GM21737 (cell line): Measurements from ENCODE around the gene NACC2.
"Not testable (repeated sequence)": the region's sequence is repeated elsewhere in the genome, so short reads cannot be mapped to it uniquely, and the experiment has no call there.

Experiments
- ATAC-seq: cut with Tn5 transposase; IDR thresholded peaks from one replicate; pipeline ENCODE4 v1.9.1; 2021; ENCODE audit warnings: mild to moderate bottlenecking, moderate library complexity; ENCODE audit not compliant: unreplicated experiment

The NACC2 gene

GRCh38 chr9:136048560-136049411 lies 46.3 kb downstream of the NACC2 start:
- no peak for ATAC-seq

GRCh38 chr9:136047775-136048559 lies 47.1 kb downstream of the NACC2 start:
- no peak for ATAC-seq

- ATAC-seq: no peak
Measured at GRCh38 chr9:136047076-136047774, 47.9 kb downstream of the NACC2 start.

- ATAC-seq: no peak
Measured at GRCh38 chr9:136046554-136046920, 48.6 kb downstream of the NACC2 start.

- ATAC-seq: no peak
Measured at GRCh38 chr9:136045595-136046553, 49.2 kb downstream of the NACC2 start.

- ATAC-seq: no peak
Measured at GRCh38 chr9:136044971-136045594, 50.0 kb downstream of the NACC2 start.

- no peak for ATAC-seq
Measured at GRCh38 chr9:136044207-136044970, 50.7 kb downstream of the NACC2 start.

GRCh38 chr9:136043441-136043991 lies 51.6 kb downstream of the NACC2 start:
- ATAC-seq: no peak

- no peak for ATAC-seq
Measured at GRCh38 chr9:136042541-136042940, 52.5 kb downstream of the NACC2 start.

- not testable (repeated sequence) for ATAC-seq
Measured at GRCh38 chr9:136040848-136041247, 54.2 kb downstream of the NACC2 start.

GRCh38 chr9:136039488-136039887 lies 55.6 kb downstream of the NACC2 start:
- ATAC-seq: no peak

GRCh38 chr9:136036848-136037247 lies 58.2 kb downstream of the NACC2 start:
- no peak for ATAC-seq

GRCh38 chr9:136036050-136036449 lies 59.0 kb downstream of the NACC2 start:
- ATAC-seq: no peak

GRCh38 chr9:136031741-136032730 lies 63.1 kb downstream of the NACC2 start:
- no peak for ATAC-seq

GRCh38 chr9:136031094-136031493 lies 64.0 kb downstream of the NACC2 start:
- ATAC-seq: no peak

GRCh38 chr9:136029556-136029955 lies 65.5 kb downstream of the NACC2 start:
- no peak for ATAC-seq

GRCh38 chr9:136028760-136029470 lies 66.2 kb downstream of the NACC2 start:
- ATAC-seq: no peak
